Ectodermal cell (in vitro differentiated cells): ENCODE data around the gene MBOAT1.

Experiments
- H3K27ac ChIP-seq: 2 replicates; pipeline ENCODE4 v1.7.0; 2013; ENCODE audit warnings: mild to moderate bottlenecking, low read depth, low read length; ENCODE audit not compliant: insufficient read depth, poor library complexity, severe bottlenecking
- H3K27me3 ChIP-seq: 2 replicates; pipeline ENCODE4 v1.7.0; 2013; ENCODE audit warnings: mild to moderate bottlenecking, low read length; ENCODE audit not compliant: insufficient read depth, control insufficient read depth, poor library complexity, severe bottlenecking
- H3K36me3 ChIP-seq: one replicate; pipeline ENCODE4 v1.7.0; 2013; ENCODE audit warnings: low read length; ENCODE audit not compliant: control insufficient read depth, insufficient read depth
- H3K4me1 ChIP-seq: one replicate; pipeline ENCODE4 v1.7.0; 2013; ENCODE audit warnings: low read length; ENCODE audit not compliant: control insufficient read depth, insufficient read depth
- H3K4me3 ChIP-seq: 2 replicates; pipeline ENCODE4 v1.7.0; 2013; ENCODE audit warnings: low read depth, low read length, control low read depth; ENCODE audit not compliant: insufficient read depth
- H3K9me3 ChIP-seq: 2 replicates; pipeline ENCODE4 v1.7.0; 2013; ENCODE audit warnings: mild to moderate bottlenecking, low read length, moderate library complexity; ENCODE audit not compliant: control insufficient read depth
- WGBS, 2 experiments: methylation state at CpG; one replicate each; pipeline ENCODE4 v1.1.7; 2013; ENCODE audit warnings: missing lambda C conversion rate in 2 of 2; 5-methylcytosine and 5-hydroxymethylcytosine counted together

The MBOAT1 gene

DNA sequence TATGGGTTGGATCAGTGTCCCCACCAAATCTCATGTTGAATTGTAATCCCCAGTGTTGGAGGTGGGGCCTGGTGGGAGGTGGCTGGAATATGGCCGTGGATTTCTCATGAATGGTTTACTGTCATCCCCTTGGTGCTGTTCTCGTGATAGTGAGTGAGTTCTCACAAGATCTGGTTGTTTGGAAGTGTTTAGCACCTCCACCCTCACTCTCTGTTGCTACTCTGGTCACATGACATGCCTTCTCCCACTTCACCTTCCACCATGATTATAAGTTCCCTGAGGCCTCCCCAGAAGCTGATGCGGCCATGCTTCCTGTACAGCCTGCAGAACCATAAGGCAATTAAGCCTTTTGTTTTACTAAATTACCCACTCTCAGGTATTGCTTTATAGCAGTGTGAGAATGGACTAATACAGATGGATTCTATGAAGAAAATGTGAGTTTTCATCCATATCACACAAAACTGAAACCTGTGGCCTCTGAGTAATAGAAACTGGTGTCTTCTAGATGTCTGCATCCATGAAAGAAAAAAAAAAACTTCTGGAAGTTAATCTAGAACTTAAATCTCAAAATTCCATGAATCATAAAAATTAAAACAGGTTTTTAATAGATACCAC, 39.3 kb downstream of the MBOAT1 start:
- WGBS, 2 experiments: 90 to 92% methylated on average over 3 of the region's 3 CpGs
- H3K4me1 ChIP-seq: no peaks in the 10 kb centered on the region
- no peaks in the 10 kb centered on the region for H3K36me3 ChIP-seq
- H3K9me3 ChIP-seq: no peaks in the 10 kb centered on the region
- no peaks in the 10 kb centered on the region for H3K27me3 ChIP-seq
- H3K4me3 ChIP-seq: no peak overlapping the region
- no peak overlapping the region for H3K27ac ChIP-seq

GRCh38 chr6:20170455-20171148, 41.7 kb downstream of the MBOAT1 start:
- Histone ChIP-seq H3K36me3 (no peaks in the 10 kb centered on the region), H3K27ac (no peak overlapping the region), H3K9me3 (no peaks in the 10 kb centered on the region), H3K4me1 (no peaks in the 10 kb centered on the region), H3K4me3 (no peak overlapping the region), H3K27me3 (no peaks in the 10 kb centered on the region)
- WGBS, 2 experiments: 71 to 86% methylated on average over 4 of the region's 4 CpGs

DNA sequence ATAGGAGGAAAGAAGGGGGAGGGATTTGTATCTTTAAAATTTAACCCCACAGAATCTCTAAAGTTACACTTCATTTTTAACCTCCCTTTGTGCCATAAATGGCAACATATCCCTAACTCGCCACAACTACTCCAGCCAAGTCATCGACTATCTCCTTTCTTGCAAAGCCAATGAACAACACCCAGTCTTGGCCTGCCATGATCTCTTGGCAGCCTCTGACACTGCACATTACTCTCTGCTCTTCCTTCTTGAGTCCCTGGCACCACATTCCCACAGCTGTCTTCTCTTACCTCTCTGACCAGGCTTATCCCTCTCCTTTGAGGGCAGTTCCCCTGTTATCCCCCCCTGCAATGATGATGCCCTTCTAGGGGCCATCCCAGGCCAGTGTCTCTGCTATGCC, 42.5 kb downstream of the MBOAT1 start:
- H3K4me3 ChIP-seq: no peak overlapping the region
- H3K4me1 ChIP-seq: no peaks in the 10 kb centered on the region
- no peaks in the 10 kb centered on the region for H3K36me3 ChIP-seq
- no peak overlapping the region for H3K27ac ChIP-seq
- no peaks in the 10 kb centered on the region for H3K9me3 ChIP-seq
- no peaks in the 10 kb centered on the region for H3K27me3 ChIP-seq
- WGBS, 2 experiments: 91 to 93% methylated on average over 2 of the region's 2 CpGs

DNA sequence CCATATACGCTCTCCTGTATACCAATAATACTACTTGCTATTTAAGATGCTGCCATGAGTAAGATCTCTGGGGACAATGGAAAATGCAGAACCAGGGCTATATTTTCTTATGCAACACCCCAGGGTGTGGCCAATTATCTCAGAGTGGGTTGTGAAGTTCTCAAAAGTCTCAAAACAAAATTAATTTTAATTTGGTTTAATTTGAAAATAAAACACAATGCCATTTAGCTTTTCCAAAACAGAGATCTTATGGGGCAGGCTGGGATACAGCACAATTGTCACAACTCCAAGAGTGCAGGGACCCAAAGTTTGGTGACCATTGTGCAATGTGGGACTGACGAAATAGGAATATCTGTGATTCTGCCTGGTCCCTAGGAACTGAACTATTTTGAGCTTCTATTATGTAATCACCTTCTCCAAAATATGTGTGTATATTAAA, 43.1 kb downstream of the MBOAT1 start:
- H3K27ac ChIP-seq: no peak overlapping the region
- WGBS, 2 experiments: 100% methylated on average over 2 of the region's 2 CpGs
- H3K36me3 ChIP-seq: no peaks in the 10 kb centered on the region
- H3K9me3 ChIP-seq: no peaks in the 10 kb centered on the region
- H3K4me3 ChIP-seq: no peak overlapping the region
- H3K27me3 ChIP-seq: no peaks in the 10 kb centered on the region
- no peaks in the 10 kb centered on the region for H3K4me1 ChIP-seq

- Histone ChIP-seq H3K4me3 (no peak overlapping the region), H3K27me3 (no peaks in the 10 kb centered on the region), H3K36me3 (no peaks in the 10 kb centered on the region), H3K4me1 (no peaks in the 10 kb centered on the region), H3K9me3 (no peaks in the 10 kb centered on the region), H3K27ac (no peak overlapping the region)
- 72 to 100% methylated on average over 1 to 2 of the region's 2 CpGs for WGBS, 2 experiments
These were observed 43.6 kb downstream of the MBOAT1 start for GRCh38 chr6:20168690-20169089.

- WGBS, 2 experiments: 90 to 95% methylated on average over 2 of the region's 2 CpGs
- no peak overlapping the region for H3K4me3 ChIP-seq
- no peaks in the 10 kb centered on the region for H3K36me3 ChIP-seq
- H3K27me3 ChIP-seq: no peaks in the 10 kb centered on the region
- no peaks in the 10 kb centered on the region for H3K9me3 ChIP-seq
- no peaks in the 10 kb centered on the region for H3K4me1 ChIP-seq
- no peak overlapping the region for H3K27ac ChIP-seq
These were observed 44.7 kb downstream of the MBOAT1 start for GRCh38 chr6:20167601-20168000.

- Histone ChIP-seq H3K27me3 (no peaks in the 10 kb centered on the region), H3K4me1 (no peaks in the 10 kb centered on the region), H3K9me3 (no peaks in the 10 kb centered on the region), H3K36me3 (no peaks in the 10 kb centered on the region), H3K4me3 (no peak overlapping the region), H3K27ac (no peak overlapping the region)
- WGBS, 2 experiments: 83 to 100% methylated on average over 1 to 2 of the region's 2 CpGs
These were observed 46.1 kb downstream of the MBOAT1 start for GRCh38 chr6:20166210-20166609.

GRCh38 chr6:20162515-20162914, 49.8 kb downstream of the MBOAT1 start:
- no peak overlapping the region for H3K27ac ChIP-seq
- H3K4me1 ChIP-seq: peaks cover 9% of the 10 kb centered on the region
- H3K36me3 ChIP-seq: no peaks in the 10 kb centered on the region
- no peak overlapping the region for H3K4me3 ChIP-seq
- H3K9me3 ChIP-seq: no peaks in the 10 kb centered on the region
- no peaks in the 10 kb centered on the region for H3K27me3 ChIP-seq
- WGBS, 2 experiments: 95 to 96% methylated on average over 2 of the region's 2 CpGs

DNA sequence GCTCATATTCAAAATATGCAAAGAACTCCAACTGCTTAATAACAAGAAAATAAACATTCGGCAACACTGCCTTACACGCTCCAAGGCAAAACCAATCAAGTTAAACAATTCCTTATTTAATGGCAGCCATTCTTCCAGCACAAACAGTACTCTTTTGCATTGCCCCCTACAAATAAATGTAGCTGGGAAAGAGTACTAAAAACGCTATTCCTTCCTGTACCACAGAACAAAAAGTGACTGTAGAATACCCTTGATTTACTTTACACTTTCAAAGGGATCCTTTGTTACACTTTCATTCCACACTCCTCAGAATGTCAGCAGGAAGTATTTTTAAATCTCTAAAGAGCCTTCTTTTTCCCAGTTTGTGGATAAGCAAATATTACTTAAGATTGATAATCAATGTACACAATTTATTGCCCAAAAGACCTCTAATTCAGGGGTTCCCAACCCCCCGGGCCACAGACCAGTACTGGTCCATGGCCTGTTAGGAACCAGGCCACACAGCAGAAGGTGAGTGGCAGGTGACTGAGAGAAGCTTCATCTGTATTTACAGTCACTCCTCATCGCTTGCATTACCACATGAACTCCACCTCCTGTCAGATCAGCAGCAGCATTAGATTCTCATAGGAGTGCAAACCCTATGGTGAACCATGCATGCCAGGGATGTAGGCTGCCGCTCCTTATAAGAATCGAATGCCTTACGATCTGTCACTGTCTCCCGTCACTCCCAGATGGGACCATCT, 51.6 kb downstream of the MBOAT1 start:
- Histone ChIP-seq H3K27ac (no peak overlapping the region), H3K4me1 (peaks cover 9% of the 10 kb centered on the region), H3K4me3 (no peak overlapping the region), H3K36me3 (no peaks in the 10 kb centered on the region), H3K9me3 (no peaks in the 10 kb centered on the region), H3K27me3 (no peaks in the 10 kb centered on the region)
- 74 to 83% methylated on average over 9 of the region's 9 CpGs for WGBS, 2 experiments

- no peaks in the 10 kb centered on the region for H3K36me3 ChIP-seq
- H3K4me1 ChIP-seq: peaks cover 9% of the 10 kb centered on the region
- no peaks in the 10 kb centered on the region for H3K9me3 ChIP-seq
- no peak overlapping the region for H3K4me3 ChIP-seq
- WGBS, 2 experiments: 90% methylated on average over 5 of the region's 5 CpGs
- no peaks in the 10 kb centered on the region for H3K27me3 ChIP-seq
- H3K27ac ChIP-seq: no peak overlapping the region
These were observed 52.3 kb downstream of the MBOAT1 start for GRCh38 chr6:20159781-20160540.
